ENCODE results near the gene DUSP5. TPM values are rescaled to one million over a fixed set of nuclear protein-coding genes. Genes with fewer than 3 reads are reported as not detected.

The DUSP5 gene
- total and polyA plus RNA-seq, 2 of the 8 experiments (the other 6 are each of a cell fraction or from before 2014, with no cell fraction given): 13.6 to 30.3 TPM

DNA sequence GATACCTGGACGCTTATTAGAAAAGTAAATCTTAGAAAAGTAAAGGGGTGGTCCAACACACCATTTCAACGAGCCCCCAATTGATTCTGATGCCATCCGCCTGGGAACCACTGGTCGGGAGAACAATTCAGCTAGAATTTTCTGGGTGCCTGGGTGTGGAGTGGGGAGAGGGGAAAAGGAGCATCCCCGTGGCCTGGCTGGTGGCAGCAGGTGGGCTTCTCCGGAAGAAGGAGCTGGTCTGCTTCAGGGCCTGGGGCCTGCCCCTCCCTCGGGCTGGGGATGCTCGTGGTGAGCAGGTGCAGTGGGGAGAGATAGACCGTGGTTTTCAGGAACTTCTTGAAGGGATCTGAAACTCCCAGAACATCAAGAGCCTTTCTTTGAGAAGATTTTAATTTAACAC lies 39.9 kb upstream of the DUSP5 start (continued):
- TF ChIP-seq MAFK (IDR thresholded peaks at IDR 0.05; ENCODE audit: low read depth, low read length) (no peak), POU5F1 (IDR thresholded peaks at IDR 0.05; ENCODE audit: low read depth, low read length) (no peak), RAD21 (IDR thresholded peaks at IDR 0.05 in 1 of 2, conservative IDR thresholded peaks at IDR 0.05 in 1 of 2; ENCODE audit: low read depth in 2 of 2, low read length in 2 of 2) (no peak), CBX5 (IDR thresholded peaks at IDR 0.05; ENCODE audit: low read depth, low read length) (no peak), POLR2A (IDR thresholded peaks at IDR 0.05; ENCODE audit: control extremely low read depth in 1 of 2, low read depth in 2 of 2, low read length in 2 of 2) (no peak), TEAD4 (IDR thresholded peaks at IDR 0.05; ENCODE audit: low read depth, low read length) (no peak)
